ENCODE results near the gene TAF5.
"Not testable (repeated sequence)": the region's sequence is repeated elsewhere in the genome, so short reads cannot be mapped to it uniquely, and the experiment has no call there.

Gene TAF5

GRCh38 chr10:103367782-103368518 is at the start of gene TAF5:
TSS of gene TAF5 (plus strand) at chr10:103367976. CDS start at chr10:103367990, 14 bp downstream.
- DNase-seq (ENCODE audit: low spot score), result peak; percentile 90

- no peak for DNase-seq (ENCODE audit: low spot score)
Observed at GRCh38 chr10:103327906-103328305, 39.9 kb upstream of the TAF5 start.

GRCh38 chr10:103333934-103334520 is 33.7 kb upstream of the TAF5 start:
- DNase-seq (ENCODE audit: low spot score), result peak; percentile 21

- no peak for DNase-seq (ENCODE audit: low spot score)
Observed at GRCh38 chr10:103334567-103334966, 33.2 kb upstream of the TAF5 start.

GRCh38 chr10:103336370-103336769 is 31.4 kb upstream of the TAF5 start:
- DNase-seq (ENCODE audit: low spot score), result no peak

GRCh38 chr10:103350175-103350516 is 17.6 kb upstream of the TAF5 start:
- DNase-seq (ENCODE audit: low spot score), result no peak

- DNase-seq (ENCODE audit: low spot score), result peak; percentile 89
Observed at GRCh38 chr10:103350517-103351260, 17.1 kb upstream of the TAF5 start, which contains the start of gene PCGF6. TSS of gene PCGF6 (minus strand) at chr10:103351140. CDS start at chr10:103351066, 74 bp downstream.

- no peak for DNase-seq (ENCODE audit: low spot score)
Observed at GRCh38 chr10:103353281-103353680, 14.5 kb upstream of the TAF5 start.

GRCh38 chr10:103354567-103354966 is 13.2 kb upstream of the TAF5 start:
- DNase-seq (ENCODE audit: low spot score), result not testable (repeated sequence)

- no peak for DNase-seq (ENCODE audit: low spot score)
Observed at GRCh38 chr10:103355906-103356599, 11.7 kb upstream of the TAF5 start.

- not testable (repeated sequence) for DNase-seq (ENCODE audit: low spot score)
Observed at GRCh38 chr10:103359493-103359892, 8.3 kb upstream of the TAF5 start.

GRCh38 chr10:103360791-103361190 is 7.0 kb upstream of the TAF5 start:
- not testable (repeated sequence) for DNase-seq (ENCODE audit: low spot score)

- no peak for DNase-seq (ENCODE audit: low spot score)
Observed at GRCh38 chr10:103367379-103367781, 396 bp upstream of the TAF5 start.

- DNase-seq (ENCODE audit: low spot score), result no peak
Observed at GRCh38 chr10:103373544-103373943, 5.8 kb downstream of the TAF5 start.

GRCh38 chr10:103374263-103374662 is 6.5 kb downstream of the TAF5 start:
- no peak for DNase-seq (ENCODE audit: low spot score)

- DNase-seq (ENCODE audit: low spot score), result no peak
Observed at GRCh38 chr10:103382769-103383168, 15.0 kb downstream of the TAF5 start.

GRCh38 chr10:103394180-103394579 is 26.4 kb downstream of the TAF5 start:
- no peak for DNase-seq (ENCODE audit: low spot score)

GRCh38 chr10:103395754-103396066 is 27.9 kb downstream of the TAF5 start:
- peak; percentile 33 for DNase-seq (ENCODE audit: low spot score)

- peak; percentile 98 for DNase-seq (ENCODE audit: low spot score)
Observed at GRCh38 chr10:103396067-103396788, 28.5 kb downstream of the TAF5 start, which contains the start of the genes ATP5MK and PDCD11. TSS of gene ATP5MK (minus strand) at chr10:103396475. CDS start at chr10:103392457, 4,018 bp downstream. TSS of gene PDCD11 (plus strand) at chr10:103396626. CDS start at chr10:103398427, 1,801 bp downstream.

- DNase-seq (ENCODE audit: low spot score), result no peak
Observed at GRCh38 chr10:103396789-103397087, 29.0 kb downstream of the TAF5 start.

GRCh38 chr10:103397191-103397825 is 29.5 kb downstream of the TAF5 start:
- DNase-seq (ENCODE audit: low spot score), result no peak

Data from hepatic stellate cell (primary cell).